ENCODE data around the gene C11orf68.
A peak's percentile ranks its signal among the peaks of the same experiment; 100 is the strongest.

C11orf68 gene

GRCh38 chr11:65918211-65919140 is at the start of gene C11orf68:
Gene C11orf68, minus strand, starts transcription at chr11:65919062. Its CDS starts 31 bp downstream, at chr11:65919031.
- Histone ChIP-seq H3K4me2 (ENCODE audit: low read length) (peak within 1 kb of the TSS; percentile 98), H3F3A (ENCODE audit: insufficient read depth, low read length) (no peaks in the 10 kb centered on the region), H3K27ac (ENCODE audit: low read depth, low read length, poor library complexity, severe bottlenecking) (no peak within 1 kb of the TSS), H3K4me1 (ENCODE audit: insufficient read depth, low read length, severe bottlenecking) (peaks cover 24% of the 10 kb centered on the region), H3K4me3 (ENCODE audit: low read depth, low read length, poor library complexity, severe bottlenecking) (peak within 1 kb of the TSS; percentile 85), H3K9me3 (ENCODE audit: low read length) (no peaks in the 10 kb centered on the region), H3K9me2 (ENCODE audit: low read depth, low read length) (no peaks in the 10 kb centered on the region), H4K20me1 (ENCODE audit: insufficient read depth, low read length) (no peaks in the 10 kb centered on the region), H3K27me3 (ENCODE audit: insufficient read depth, low read length) (no peaks in the 10 kb centered on the region), H3K79me2 (ENCODE audit: insufficient read depth, low read length) (no peaks in the 10 kb centered on the region), H3K36me3 (ENCODE audit: insufficient read depth, low read length) (0 out of 2 replicates have a peak, but pooled peaks cover 3% of the 10 kb centered on the region), H2AFZ (ENCODE audit: low read length) (no peak within 1 kb of the TSS), H3K9ac (ENCODE audit: low read length) (peak within 1 kb of the TSS; percentile 83)
- TF ChIP-seq EZH2 (IDR thresholded peaks at IDR 0.05; ENCODE audit: borderline replicate concordance, low read length) (no peak), CTCF (IDR thresholded peaks at IDR 0.05; ENCODE audit: low read length) (no peak)

- H3K4me2 ChIP-seq (ENCODE audit: low read length), result no peak overlapping the region
- H3F3A ChIP-seq (ENCODE audit: insufficient read depth, low read length), result no peaks in the 10 kb centered on the region
- no peak overlapping the region for H3K27ac ChIP-seq (ENCODE audit: low read depth, low read length, poor library complexity, severe bottlenecking)
- H3K9ac ChIP-seq (ENCODE audit: low read length), result no peak overlapping the region
- H3K9me2 ChIP-seq (ENCODE audit: low read depth, low read length), result no peaks in the 10 kb centered on the region
- H3K4me1 ChIP-seq (ENCODE audit: insufficient read depth, low read length, severe bottlenecking), result peaks cover 14% of the 10 kb centered on the region
- H4K20me1 ChIP-seq (ENCODE audit: insufficient read depth, low read length), result no peaks in the 10 kb centered on the region
- H3K9me3 ChIP-seq (ENCODE audit: low read length), result no peaks in the 10 kb centered on the region
- H3K27me3 ChIP-seq (ENCODE audit: insufficient read depth, low read length), result no peaks in the 10 kb centered on the region
- H3K4me3 ChIP-seq (ENCODE audit: low read depth, low read length, poor library complexity, severe bottlenecking), result no peak overlapping the region
- H2AFZ ChIP-seq (ENCODE audit: low read length), result no peak overlapping the region
- TF ChIP-seq CTCF (IDR thresholded peaks at IDR 0.05; ENCODE audit: low read length) (no peak), EZH2 (IDR thresholded peaks at IDR 0.05; ENCODE audit: borderline replicate concordance, low read length) (no peak)
- H3K36me3 ChIP-seq (ENCODE audit: insufficient read depth, low read length), result peaks cover 68% of the 10 kb centered on the region
- peaks cover 9% of the 10 kb centered on the region for H3K79me2 ChIP-seq (ENCODE audit: insufficient read depth, low read length)
Observed at GRCh38 chr11:65967329-65967934, 48.6 kb upstream of the C11orf68 start.

GRCh38 chr11:65965986-65966762 is 47.3 kb upstream of the C11orf68 start:
- Histone ChIP-seq H3K9ac (ENCODE audit: low read length) (no peak overlapping the region), H2AFZ (ENCODE audit: low read length) (no peak overlapping the region), H3K4me3 (ENCODE audit: low read depth, low read length, poor library complexity, severe bottlenecking) (no peak overlapping the region), H3K9me3 (ENCODE audit: low read length) (no peaks in the 10 kb centered on the region), H4K20me1 (ENCODE audit: insufficient read depth, low read length) (no peaks in the 10 kb centered on the region), H3K79me2 (ENCODE audit: insufficient read depth, low read length) (peaks cover 13% of the 10 kb centered on the region), H3K27me3 (ENCODE audit: insufficient read depth, low read length) (no peaks in the 10 kb centered on the region), H3K4me1 (ENCODE audit: insufficient read depth, low read length, severe bottlenecking) (peaks cover 19% of the 10 kb centered on the region), H3K4me2 (ENCODE audit: low read length) (no peak overlapping the region), H3K36me3 (ENCODE audit: insufficient read depth, low read length) (peaks cover 67% of the 10 kb centered on the region), H3K27ac (ENCODE audit: low read depth, low read length, poor library complexity, severe bottlenecking) (no peak overlapping the region), H3K9me2 (ENCODE audit: low read depth, low read length) (no peaks in the 10 kb centered on the region), H3F3A (ENCODE audit: insufficient read depth, low read length) (no peaks in the 10 kb centered on the region)
- TF ChIP-seq EZH2 (IDR thresholded peaks at IDR 0.05; ENCODE audit: borderline replicate concordance, low read length) (no peak), CTCF (IDR thresholded peaks at IDR 0.05; ENCODE audit: low read length) (no peak)

Measured in OCI-LY1 (cell line).